Measurements from ENCODE around the gene ATRIP.
"Not testable (repeated sequence)": the region's sequence is repeated elsewhere in the genome, so short reads cannot be mapped to it uniquely, and the experiment has no call there.

The ATRIP gene

DNA sequence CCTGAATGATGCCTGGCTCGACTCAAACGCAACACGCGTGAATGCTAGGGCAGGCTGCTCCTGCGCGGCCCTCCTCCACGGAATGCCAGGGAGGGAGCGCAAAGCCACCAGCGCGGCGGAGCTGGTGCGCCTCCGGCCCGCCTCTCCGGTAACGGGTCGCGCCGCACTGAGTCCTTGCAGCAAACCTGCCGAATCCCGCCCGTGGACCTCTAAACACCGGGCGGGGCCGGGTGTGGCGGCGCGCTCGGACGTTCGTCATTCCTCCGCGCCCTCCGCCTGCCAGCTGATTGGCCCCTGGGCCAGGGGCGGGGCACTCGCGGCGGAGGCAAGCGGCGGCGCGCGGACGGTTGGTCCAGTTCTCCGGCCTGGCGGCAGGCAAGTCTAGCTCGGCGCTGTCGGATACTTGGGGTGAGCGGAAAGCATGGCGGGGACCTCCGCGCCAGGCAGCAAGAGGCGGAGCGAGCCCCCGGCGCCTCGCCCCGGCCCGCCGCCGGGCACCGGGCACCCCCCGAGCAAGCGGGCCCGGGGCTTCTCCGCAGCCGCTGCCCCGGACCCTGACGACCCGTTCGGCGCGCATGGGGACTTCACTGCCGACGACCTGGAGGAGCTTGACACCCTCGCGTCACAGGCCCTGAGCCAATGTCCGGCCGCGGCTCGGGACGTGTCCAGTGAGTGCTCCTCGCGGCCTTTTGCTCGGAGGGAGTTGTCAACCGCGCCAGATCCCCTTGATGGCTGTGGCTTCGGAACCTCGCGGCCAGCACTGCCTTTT, at the start of gene ATRIP:
Gene ATRIP, plus strand, starts transcription at position 313 of the 769 bp plus-strand sequence. Its CDS starts 109 bp downstream, at position 422.
- TF ChIP-seq CTCF (IDR thresholded peaks at IDR 0.05; ENCODE audit: borderline replicate concordance, insufficient read depth, low read depth, low read length) = no peak

DNA sequence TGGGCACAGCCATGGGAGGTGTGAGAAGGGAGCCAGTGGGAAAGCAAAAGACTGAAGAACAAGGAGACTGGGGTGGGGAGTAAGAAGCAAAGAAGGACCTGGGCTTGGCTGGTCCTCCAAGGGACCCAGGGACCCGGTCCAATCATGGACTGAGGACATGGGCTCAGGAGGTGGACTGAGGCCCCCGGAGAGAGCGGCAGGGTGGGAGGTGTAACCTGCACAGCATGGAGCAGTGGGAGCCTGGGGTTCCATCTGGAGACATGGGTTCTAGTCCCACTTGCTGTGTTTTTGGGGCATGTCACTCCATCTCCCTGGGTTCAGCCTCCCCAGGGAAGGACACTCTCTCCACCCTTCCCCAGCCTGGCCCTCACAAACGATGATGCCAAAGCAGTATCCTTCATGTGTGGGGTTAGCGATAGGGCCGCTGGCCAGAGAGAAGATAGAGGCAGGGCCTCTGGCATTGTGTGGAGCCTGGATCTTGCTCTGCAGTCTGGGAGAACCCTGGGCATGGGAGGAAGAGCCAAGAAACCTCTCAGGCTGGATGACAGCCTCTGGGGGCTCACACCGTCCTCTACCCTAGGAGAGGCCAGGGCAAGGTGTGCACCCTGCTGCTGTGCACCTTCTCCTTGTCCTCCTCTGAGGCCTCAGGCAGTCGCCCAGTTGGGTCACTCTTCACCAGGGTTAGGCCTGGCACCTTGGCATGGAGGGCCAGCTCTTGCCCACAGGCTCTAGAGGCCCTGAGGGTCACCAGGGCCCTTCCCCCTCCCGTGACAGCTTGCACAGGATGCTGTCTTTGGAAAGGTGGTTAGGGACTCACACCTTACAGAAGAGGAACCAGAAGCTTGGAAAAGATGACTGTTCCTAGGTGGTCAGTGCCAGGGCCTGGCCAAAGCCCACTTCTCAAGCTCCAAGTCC, 48.5 kb upstream of the ATRIP start:
- no peak for TF ChIP-seq CTCF (IDR thresholded peaks at IDR 0.05; ENCODE audit: borderline replicate concordance, insufficient read depth, low read depth, low read length)
- H3K4me3 ChIP-seq (ENCODE audit: low read depth, low read length) = no peak overlapping the region

More for the DNA sequence above, at the start of gene ATRIP:
- H3K4me3 ChIP-seq (ENCODE audit: low read depth, low read length) = peak within 1 kb of the TSS; percentile 91

DNA sequence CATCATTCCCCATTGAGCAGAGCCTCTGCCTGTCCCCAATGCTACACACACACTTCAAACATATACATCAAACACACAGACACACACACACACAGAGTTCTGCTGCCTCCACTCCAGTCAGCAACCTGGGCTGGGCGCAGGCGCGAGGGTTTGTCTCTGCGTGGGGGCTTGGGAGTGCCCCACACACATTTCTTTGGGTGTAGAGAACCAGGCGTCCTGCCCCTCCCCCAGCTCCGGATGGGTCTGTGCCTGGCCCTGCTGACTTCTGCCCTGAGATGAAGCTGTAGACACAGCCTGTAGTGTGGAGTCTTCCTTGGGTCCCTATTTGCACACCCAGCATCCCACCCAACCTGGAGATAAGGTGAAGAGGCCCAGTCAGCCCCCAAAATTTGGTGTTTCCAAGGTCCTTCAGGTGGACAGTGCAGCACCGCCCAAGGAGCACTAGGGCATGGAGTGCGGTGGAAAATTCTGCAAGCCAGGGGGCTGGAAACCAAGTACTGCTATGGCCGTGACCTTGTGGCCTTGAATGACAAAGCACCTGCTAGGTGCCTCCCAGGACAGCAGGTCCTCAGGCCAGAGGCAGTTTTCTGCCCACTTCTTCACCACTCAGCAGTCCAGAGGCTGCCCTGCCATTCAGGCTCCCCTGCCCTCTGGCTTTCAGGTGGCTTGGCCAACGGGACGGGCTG, 47.7 kb upstream of the ATRIP start:
- no peak for TF ChIP-seq CTCF (IDR thresholded peaks at IDR 0.05; ENCODE audit: borderline replicate concordance, insufficient read depth, low read depth, low read length)
- no peak overlapping the region for H3K4me3 ChIP-seq (ENCODE audit: low read depth, low read length)

DNA sequence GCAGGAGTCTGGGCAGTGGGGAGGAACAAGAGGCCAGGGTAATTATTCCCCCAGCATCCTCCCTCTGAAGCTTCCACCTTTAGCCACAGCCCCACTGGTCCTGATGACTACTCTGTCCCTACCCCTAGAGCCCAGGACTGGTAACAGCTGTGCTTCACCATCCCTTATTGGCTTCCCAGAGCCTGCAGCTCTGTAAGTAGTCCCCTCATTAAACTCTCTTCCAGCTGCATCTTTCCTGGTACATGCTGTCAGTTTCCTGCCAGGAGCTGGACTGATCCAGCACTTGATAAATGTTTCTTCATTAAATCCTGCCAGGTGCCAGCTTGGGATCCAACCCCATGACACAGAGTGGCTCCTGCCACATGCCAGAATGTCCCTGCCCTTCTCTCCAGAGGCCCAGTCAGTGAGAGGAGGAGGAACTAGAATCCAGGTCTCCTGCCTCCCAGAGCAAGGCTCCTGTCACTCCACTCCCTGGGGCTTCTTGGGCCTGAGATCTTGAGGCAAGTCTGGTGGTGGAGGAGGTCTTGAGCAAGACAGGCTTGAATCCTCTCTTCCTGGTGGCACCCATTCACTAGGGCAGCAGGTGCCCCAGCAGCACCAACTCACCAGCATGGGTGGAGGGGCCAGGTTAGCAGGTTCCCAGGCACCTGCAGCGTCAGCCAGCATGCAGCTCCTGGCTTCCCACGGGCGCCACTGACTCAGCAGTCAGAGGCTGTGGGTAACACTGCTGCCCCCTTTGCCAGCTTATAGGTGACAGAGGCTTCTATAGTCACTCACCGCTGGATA, 47.0 kb upstream of the ATRIP start:
- no peak for TF ChIP-seq CTCF (IDR thresholded peaks at IDR 0.05; ENCODE audit: borderline replicate concordance, insufficient read depth, low read depth, low read length)

DNA sequence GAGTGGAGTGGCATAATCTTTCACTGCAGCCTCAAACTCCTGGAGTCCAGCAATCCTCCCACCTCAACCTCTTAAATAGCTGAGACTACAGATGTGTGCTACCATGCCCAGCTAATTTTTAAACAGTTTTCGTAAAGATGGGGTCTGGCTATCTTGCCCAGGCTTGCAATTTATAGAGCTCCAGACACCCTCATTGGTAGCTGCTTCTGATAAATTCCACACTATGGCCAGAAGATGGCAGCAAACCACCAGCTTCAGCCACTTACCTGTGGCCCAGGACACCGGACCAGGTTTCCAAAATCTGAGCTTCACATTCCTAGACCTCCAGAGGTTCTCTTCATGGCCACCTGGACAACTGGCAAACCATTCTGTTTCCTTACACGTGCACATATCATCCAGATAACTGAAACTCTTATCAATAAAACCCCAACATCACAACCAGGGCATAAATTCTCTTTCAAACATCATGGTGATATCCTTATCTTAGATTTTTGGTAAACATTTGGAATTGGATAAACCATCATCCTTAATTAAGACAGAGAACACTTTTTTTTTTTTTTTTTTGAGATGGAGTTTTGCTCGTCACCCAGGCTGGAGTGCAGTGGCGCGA, 45.6 kb upstream of the ATRIP start:
- no peak overlapping the region for H3K4me3 ChIP-seq (ENCODE audit: low read depth, low read length)
- peak; percentile 72; the same call in 1 of the 2 replicates for TF ChIP-seq CTCF (IDR thresholded peaks at IDR 0.05; ENCODE audit: borderline replicate concordance, insufficient read depth, low read depth, low read length)

More for the DNA sequence above, 47.0 kb upstream of the ATRIP start:
- H3K4me3 ChIP-seq (ENCODE audit: low read depth, low read length) = no peak overlapping the region

GRCh38 chr3:48401434-48401901, 45.1 kb upstream of the ATRIP start:
- not testable (repeated sequence) for H3K4me3 ChIP-seq (ENCODE audit: low read depth, low read length)
